ENCODE data around the gene DNER. TPM values are rescaled to one million over a fixed set of nuclear protein-coding genes. Genes with fewer than 3 reads are reported as not detected.

Gene DNER
- total and polyA plus RNA-seq, 2 donors (not counting 3 experiments of a cell fraction or from before 2014, with no cell fraction given) = 0.01 TPM; not detected in 1

DNA sequence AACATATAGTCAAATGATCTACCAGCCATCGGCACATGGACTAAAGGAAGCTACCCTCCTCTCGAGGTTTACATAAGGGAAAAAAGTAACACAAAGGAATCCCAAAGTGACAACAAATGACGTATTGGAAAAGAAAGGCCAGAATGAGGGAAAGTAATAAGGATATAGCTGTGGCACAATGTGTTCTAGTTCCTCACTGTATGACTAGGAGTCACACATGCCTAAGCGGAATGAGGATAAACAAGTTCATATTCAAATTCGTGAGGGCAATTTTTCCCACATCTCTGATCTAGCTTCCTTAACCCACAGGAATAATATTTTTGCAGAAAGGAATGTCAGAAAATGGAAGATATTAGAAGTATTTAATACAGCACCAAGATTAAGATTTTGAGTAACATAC is 281.0 kb downstream of the DNER start:
- Histone ChIP-seq H3K27me3 (ENCODE audit: control insufficient read depth in 2 of 2, insufficient read depth in 2 of 2, low read length in 2 of 2) (no peaks in the 10 kb centered on the region), H3K27ac (ENCODE audit: insufficient read depth, low read depth, low read length) (no peak overlapping the region), H4K20me1 (replicated peaks; ENCODE audit: control insufficient read depth, extremely low read depth, insufficient read depth, low read length) (no peaks in the 10 kb centered on the region), H3K4me2 (ENCODE audit: insufficient read depth, low read length) (no peak overlapping the region), H3K36me3 (ENCODE audit: control insufficient read depth in 2 of 2, extremely low read depth in 1 of 2, insufficient read depth in 2 of 2, low read length in 2 of 2) (no peaks in the 10 kb centered on the region), H3K4me3 (replicated peaks in 1 of 3; ENCODE audit: insufficient read depth in 1 of 3, low read depth in 1 of 3, low read length in 3 of 3) (no peak overlapping the region), H3K9me1 (replicated peaks; ENCODE audit: control insufficient read depth, extremely low read depth, insufficient read depth, low read length) (no peaks in the 10 kb centered on the region), H3K4me1 (ENCODE audit: control insufficient read depth, extremely low read depth, insufficient read depth, low read length) (no peaks in the 10 kb centered on the region), H3K9me3 (replicated peaks; ENCODE audit: control insufficient read depth, insufficient read depth, low read length) (no peaks in the 10 kb centered on the region), H3K79me2 (ENCODE audit: control insufficient read depth, insufficient read depth, low read length) (no peaks in the 10 kb centered on the region), H3K9ac (replicated peaks; ENCODE audit: extremely low read depth, insufficient read depth, low read length) (no peak overlapping the region), H2AFZ (ENCODE audit: low read depth, low read length) (no peak overlapping the region)
- POLR2A ChIA-PET = no interaction called here
- BruUV-seq (replicated peaks) = no TSS peak
- no peak for FAIRE-seq
- CTCF ChIA-PET = interaction anchor here (0.6 to 7.0 kb wide), 5 partner anchors 11 to 1760 kb away, joined by 3 to 403 read pairs (median 4); no protein-coding TSS in a partner anchor
- intact Hi-C loops (cut with micrococcal nuclease) (loop anchor here (5.0 to 10.0 kb wide), 3 partner anchors 284 to 1549 kb away; no protein-coding TSS in a partner anchor), dilution Hi-C loops (cut with MboI; ENCODE audit: extremely low pct_ligation_motif_present, low sequenced_read_pairs) (no loop called here)
- TF ChIP-seq POLR2AphosphoS5 (IDR thresholded peaks at IDR 0.05; ENCODE audit: insufficient read depth, low read depth, low read length) (no peak), MYC (IDR thresholded peaks at IDR 0.05; ENCODE audit: low read depth, low read length) (no peak), POLR2A (IDR thresholded peaks at IDR 0.05; ENCODE audit: low read depth, low read length) (no peak), JUN (IDR thresholded peaks at IDR 0.05; ENCODE audit: borderline replicate concordance, insufficient read depth, insufficient read length, low read depth) (no peak), FOS (IDR thresholded peaks at IDR 0.05; ENCODE audit: borderline replicate concordance, insufficient read depth, low read length) (no peak), EZH2 (IDR thresholded peaks at IDR 0.05; ENCODE audit: borderline replicate concordance, low read depth, low read length, severe bottlenecking) (no peak), GATA2 (IDR thresholded peaks at IDR 0.05; ENCODE audit: insufficient read depth, insufficient read length, low read depth, low read length) (no peak)
- TF ChIP-seq, protein P1, sequence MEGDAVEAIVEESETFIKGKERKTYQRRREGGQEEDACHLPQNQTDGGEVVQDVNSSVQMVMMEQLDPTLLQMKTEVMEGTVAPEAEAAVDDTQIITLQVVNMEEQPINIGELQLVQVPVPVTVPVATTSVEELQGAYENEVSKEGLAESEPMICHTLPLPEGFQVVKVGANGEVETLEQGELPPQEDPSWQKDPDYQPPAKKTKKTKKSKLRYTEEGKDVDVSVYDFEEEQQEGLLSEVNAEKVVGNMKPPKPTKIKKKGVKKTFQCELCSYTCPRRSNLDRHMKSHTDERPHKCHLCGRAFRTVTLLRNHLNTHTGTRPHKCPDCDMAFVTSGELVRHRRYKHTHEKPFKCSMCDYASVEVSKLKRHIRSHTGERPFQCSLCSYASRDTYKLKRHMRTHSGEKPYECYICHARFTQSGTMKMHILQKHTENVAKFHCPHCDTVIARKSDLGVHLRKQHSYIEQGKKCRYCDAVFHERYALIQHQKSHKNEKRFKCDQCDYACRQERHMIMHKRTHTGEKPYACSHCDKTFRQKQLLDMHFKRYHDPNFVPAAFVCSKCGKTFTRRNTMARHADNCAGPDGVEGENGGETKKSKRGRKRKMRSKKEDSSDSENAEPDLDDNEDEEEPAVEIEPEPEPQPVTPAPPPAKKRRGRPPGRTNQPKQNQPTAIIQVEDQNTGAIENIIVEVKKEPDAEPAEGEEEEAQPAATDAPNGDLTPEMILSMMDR (IDR thresholded peaks at IDR 0.05; ENCODE audit: extremely low read depth in 1 of 2, insufficient read depth in 1 of 2, low read depth in 1 of 2, low read length in 2 of 2) = no peak
- TF ChIP-seq, protein P2, sequence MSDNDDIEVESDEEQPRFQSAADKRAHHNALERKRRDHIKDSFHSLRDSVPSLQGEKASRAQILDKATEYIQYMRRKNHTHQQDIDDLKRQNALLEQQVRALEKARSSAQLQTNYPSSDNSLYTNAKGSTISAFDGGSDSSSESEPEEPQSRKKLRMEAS (IDR thresholded peaks at IDR 0.05; ENCODE audit: insufficient read depth, insufficient read length) = no peak
- no peak for DNase-seq (ENCODE audit: low read depth, low spot score)
